Pericardium fibroblast (primary cell): ENCODE data around the gene IFNA8. TPM values are rescaled to one million over a fixed set of nuclear protein-coding genes. Genes with fewer than 3 reads are reported as not detected.

Experiments
- total RNA-seq: library from RNA; depleted of rRNA; stranded (reverse); fragments of >200 nt; gene quantifications from 2 replicates; pipeline ENCODE4 v1.2.3, GENCODE V29; 2015

Gene IFNA8
- total RNA-seq, result not detected in 2 replicates

GRCh38 chr9:21408817-21409216 is at the start of gene IFNA8:
TSS of gene IFNA8 (plus strand) at chr9:21409117. CDS start at chr9:21409177, 60 bp downstream.

GRCh38 chr9:21367957-21368356 is 41.0 kb upstream of the IFNA8 start, which contains the start of gene IFNA13:
TSS of gene IFNA13 (minus strand) at chr9:21368057. CDS start at chr9:21368010, 47 bp downstream.

GRCh38 chr9:21385131-21385670 is 23.7 kb upstream of the IFNA8 start, which contains the start of gene IFNA2:
TSS of gene IFNA2 (minus strand) at chr9:21385398. CDS start at chr9:21385329, 69 bp downstream.

GRCh38 chr9:21440139-21440538 is 31.2 kb downstream of the IFNA8 start, which contains the start of gene IFNA1:
TSS of gene IFNA1 (plus strand) at chr9:21440439. CDS start at chr9:21440508, 69 bp downstream.

Other genes with a start within 250 kb of the IFNA8 start
- gene IFNA21, start 242.5 kb upstream of the IFNA8 start, total RNA-seq, result not detected in 2 replicates
- gene IFNA4, start 221.5 kb upstream of the IFNA8 start, total RNA-seq, result not detected in 2 replicates
- gene IFNA7, start 206.9 kb upstream of the IFNA8 start, total RNA-seq, result not detected in 2 replicates
- not detected in 2 replicates for gene IFNA10, start 202.0 kb upstream of the IFNA8 start, total RNA-seq
- not detected in 2 replicates for gene IFNA16, start 191.8 kb upstream of the IFNA8 start, total RNA-seq
- gene IFNA17, start 180.9 kb upstream of the IFNA8 start, total RNA-seq, result not detected in 2 replicates
- gene IFNA14, start 169.1 kb upstream of the IFNA8 start, total RNA-seq, result not detected in 2 replicates
- gene IFNA5, start 103.8 kb upstream of the IFNA8 start, total RNA-seq, result not detected in 2 replicates
- 19.7 and 24.7 TPM in 2 replicates for gene KLHL9, start 73.7 kb upstream of the IFNA8 start, total RNA-seq
- not detected in 2 replicates for gene IFNA6, start 58.2 kb upstream of the IFNA8 start, total RNA-seq
- not detected in 2 replicates for gene IFNA13, start 41.1 kb upstream of the IFNA8 start, total RNA-seq
- not detected in 2 replicates for gene IFNA2, start 23.7 kb upstream of the IFNA8 start, total RNA-seq
- not detected in 2 replicates for gene IFNA1, start 31.3 kb downstream of the IFNA8 start, total RNA-seq
- gene IFNE, start 73.2 kb downstream of the IFNA8 start, total RNA-seq, result 0.12 and 0.94 TPM in 2 replicates